HCT116 (cell line): ENCODE results near the gene RTN4RL2. TPM values are rescaled to one million over a fixed set of nuclear protein-coding genes. Genes with fewer than 3 reads are reported as not detected.

Source experiments
- ATAC-seq: fragments of 200-7000 bp; cut with Tn5 transposase; 2 replicates; pipeline ENCODE4 v1.9.1; 2020; ENCODE audit warnings: mild to moderate bottlenecking, moderate library complexity
- BruUV-seq: library from RNA; stranded (reverse); fragments of 400-500 nt; replicated peaks from 2 replicates; lab custom pipeline; 2021; lab: Mats Ljungman, UMichigan
- CTCF ChIA-PET: fragments of 300-600 bp; sonication (Branson Sonifier 250); formaldehyde crosslinking; loops from one replicate; lab custom pipeline; 2021; ENCODE audit warnings: antibody characterized with exemption; lab: Charles Lee
- POLR2A ChIA-PET: fragments of 300-600, 350-600 bp; sonication (Branson Sonifier 250); formaldehyde crosslinking; loops from one replicate; lab custom pipeline; 2021; ENCODE audit warnings: antibody characterized with exemption; lab: Charles Lee
- RAD21 ChIA-PET, 2 experiments: fragments of 300-600 bp; sonication (Branson Sonifier 250); formaldehyde crosslinking; loops; one replicate each; lab custom pipeline; 2023; ENCODE audit warnings: low total read pairs in 2 of 2; ENCODE audit not compliant: uncharacterized antibody in 2 of 2, unreplicated experiment in 2 of 2, low non-redundant PET in 1 of 2; lab: Charles Lee
- DNase-seq: peaks from one replicate; pipeline ENCODE4 v3.0.0-alpha.2; 2010; ENCODE audit warnings: low read depth, low spot score
- H2AFZ ChIP-seq: fragments of 200-600 bp; shearing (Covaris generic), sonication (generic); 2 replicates; pipeline ENCODE4 v1.6.1; 2017; ENCODE audit warnings: low read depth, mixed run types, mixed read lengths, antibody characterized with exemption, low read length; ENCODE audit not compliant: poor library complexity, severe bottlenecking
- H3K27ac ChIP-seq: 2 replicates; pipeline ENCODE4 v1.5.1; 2012; ENCODE audit warnings: low read depth, low read length
- H3K27me3 ChIP-seq: fragments of 200-600 bp; sonication (generic); 2 replicates; pipeline ENCODE4 v1.6.1; 2016; ENCODE audit warnings: mixed run types, low read length, mixed read lengths; ENCODE audit not compliant: insufficient read depth
- H3K36me3 ChIP-seq, 2 experiments: fragments of 200-500 bp in 1 of 2; fragments of 200-600 bp in 1 of 2; sonication (Bioruptor generic) in 1 of 2; sonication (generic) in 1 of 2; 2 replicates each; pipeline versions ENCODE4 v1.5.1 to v1.6.1; 2014 to 2016; ENCODE audit warnings: low read length in 2 of 2, inconsistent platforms in 1 of 2, mixed read lengths in 1 of 2, mixed run types in 1 of 2; ENCODE audit not compliant: insufficient read depth in 2 of 2, control insufficient read depth in 1 of 2
- H3K4me1 ChIP-seq, 2 experiments: fragments of 200-600 bp in 1 of 2; sonication (generic) in 1 of 2; 2 replicates each; pipeline versions ENCODE4 v1.5.1 to v1.6.1; 2012 to 2017; ENCODE audit warnings: low read length in 2 of 2, inconsistent platforms in 1 of 2, mild to moderate bottlenecking in 1 of 2, mixed read lengths in 1 of 2, mixed run types in 1 of 2, moderate library complexity in 1 of 2; ENCODE audit not compliant: insufficient read depth in 2 of 2, control insufficient read depth in 1 of 2
- H3K4me2 ChIP-seq: fragments of 200-600 bp; sonication (generic); 2 replicates; pipeline ENCODE4 v1.6.1; 2017; ENCODE audit warnings: mixed run types, low read length, mixed read lengths
- H3K4me3 ChIP-seq, 2 experiments: fragments of 200-600 bp in 1 of 2; sonication (generic) in 1 of 2; replicated peaks in 1 of 2; 2 replicates each; pipeline ENCODE4 v1.5.1; 2011 to 2016; ENCODE audit warnings: low read length in 2 of 2, control low read depth in 1 of 2, low read depth in 1 of 2, mild to moderate bottlenecking in 1 of 2, mixed read lengths in 1 of 2, mixed run types in 1 of 2
- H3K79me2 ChIP-seq: fragments of 200-600 bp; sonication (generic); 2 replicates; pipeline ENCODE4 v1.6.1; 2017; ENCODE audit warnings: mild to moderate bottlenecking, mixed run types, low read length, moderate library complexity, mixed read lengths; ENCODE audit not compliant: insufficient read depth
- H3K9ac ChIP-seq: fragments of 200-600 bp; sonication (generic); 2 replicates; pipeline ENCODE4 v1.6.1; 2016; ENCODE audit warnings: low read length, mixed read lengths
- H3K9me2 ChIP-seq: fragments of 200-600 bp; sonication (generic), shearing (Covaris generic); 2 replicates; pipeline ENCODE4 v1.6.1; 2017; ENCODE audit warnings: mixed run types, mild to moderate bottlenecking, moderate library complexity; ENCODE audit not compliant: insufficient read depth
- H3K9me3 ChIP-seq, 2 experiments: fragments of 200-500 bp in 1 of 2; fragments of 200-600 bp in 1 of 2; sonication (Bioruptor generic) in 1 of 2; sonication (generic) in 1 of 2; 2 replicates each; pipeline ENCODE4 v1.6.1; 2014 to 2017; ENCODE audit warnings: low read length in 2 of 2, mixed read lengths in 2 of 2, inconsistent platforms in 1 of 2, low read depth in 1 of 2, mild to moderate bottlenecking in 1 of 2, mixed run types in 1 of 2, moderate library complexity in 1 of 2; ENCODE audit not compliant: control insufficient read depth in 1 of 2, insufficient read depth in 1 of 2
- H4K20me1 ChIP-seq: fragments of 200-600 bp; sonication (generic), shearing (Covaris generic); 2 replicates; pipeline ENCODE4 v1.6.1; 2017; ENCODE audit warnings: mixed run types, mild to moderate bottlenecking, moderate library complexity; ENCODE audit not compliant: insufficient read depth
- EGR1 ChIP-seq: IDR thresholded peaks from 2 replicates; pipeline ENCODE4 v1.6.1; 2012; ENCODE audit warnings: low read depth
- ELF1 ChIP-seq: IDR thresholded peaks from 2 replicates; pipeline ENCODE4 v1.6.1; 2012; ENCODE audit warnings: low read depth, borderline replicate concordance
- EZH2phosphoT487 ChIP-seq: fragments of 200-600 bp; IDR thresholded peaks from 2 replicates; pipeline ENCODE4 v1.6.1; 2018; ENCODE audit warnings: antibody characterized with exemption, borderline replicate concordance
- RAD21 ChIP-seq: IDR thresholded peaks from 2 replicates; pipeline ENCODE4 v1.6.1; 2012; ENCODE audit warnings: low read depth, mild to moderate bottlenecking
- SIN3A ChIP-seq: IDR thresholded peaks from 2 replicates; pipeline ENCODE4 v1.6.1; 2012; ENCODE audit warnings: low read depth
- TCF7L2 ChIP-seq: IDR thresholded peaks from 2 replicates; pipeline ENCODE4 v1.7.0; 2011; ENCODE audit warnings: borderline replicate concordance, inconsistent platforms; ENCODE audit not compliant: insufficient read depth, insufficient read length; ENCODE audit errors: extremely low read depth
- ZNF274 ChIP-seq: fragments of 200-500 bp; sonication (Bioruptor generic); IDR thresholded peaks from 2 replicates; pipeline ENCODE4 v1.6.1; 2014; ENCODE audit warnings: mild to moderate bottlenecking, low read depth, low read length, inconsistent platforms
- intact Hi-C: fragments of 100-400 bp; cut with micrococcal nuclease; formaldehyde crosslinking; loops from 2 replicates; pipeline ENCODE4 v1.10.0; 2022
- total RNA-seq: library from RNA; stranded (reverse); gene quantifications from one replicate; pipeline ENCODE4 v1.2.1, GENCODE V29; 2021; ENCODE audit not compliant: unreplicated experiment
- TF ChIP-seq, protein P1 (sequence below): IDR thresholded peaks from 2 replicates; pipeline ENCODE4 v1.6.1; 2012
- TF ChIP-seq, protein P2 (sequence below): IDR thresholded peaks from 2 replicates; pipeline ENCODE4 v1.6.1; 2012; ENCODE audit warnings: low read depth
- TF ChIP-seq, protein P3 (sequence below), 3 experiments: fragments of 200-600 bp in 1 of 3; sonication (generic) in 1 of 3; IDR thresholded peaks in 2 of 3; conservative IDR thresholded peaks in 1 of 3; 2 replicates each; pipeline ENCODE4 v1.5.1; 2012 to 2017; ENCODE audit warnings: low read depth in 2 of 3, low read length in 2 of 3, antibody characterized with exemption in 1 of 3, borderline replicate concordance in 1 of 3, control low read depth in 1 of 3, mild to moderate bottlenecking in 1 of 3, mixed read lengths in 1 of 3, mixed run types in 1 of 3, moderate library complexity in 1 of 3; ENCODE audit not compliant: insufficient read depth in 1 of 3

The RTN4RL2 gene
- total RNA-seq, 1 experiment from 2014 or later, result 24.0 TPM

DNA sequence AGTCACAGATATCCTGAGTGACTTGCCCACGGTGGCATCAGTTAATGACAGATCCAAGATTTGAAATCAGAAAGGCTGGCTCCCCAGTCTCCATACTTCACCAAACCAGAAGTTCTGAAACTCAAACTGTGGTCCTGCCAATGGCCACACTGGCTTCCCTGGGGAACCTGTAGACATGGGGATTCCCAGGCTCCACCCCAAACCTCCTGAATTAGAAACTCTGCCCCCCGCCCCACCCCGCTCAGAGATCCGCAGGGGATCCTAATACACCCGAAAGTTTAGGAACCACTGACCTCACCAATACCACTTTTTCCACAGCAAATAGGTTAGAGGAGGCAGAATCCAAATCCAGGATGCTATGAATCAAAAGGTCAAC lies 15.3 kb downstream of the RTN4RL2 start:
- ChIA-PET POLR2A (no interaction called here), RAD21 (no interaction called here), CTCF (no interaction called here)
- no peak overlapping the region for H2AFZ ChIP-seq
- H3K27ac ChIP-seq, result no peak overlapping the region
- no peaks in the 10 kb centered on the region for H4K20me1 ChIP-seq
- TF ChIP-seq ELF1 (no peak), SIN3A (no peak), EGR1 (no peak), ZNF274 (no peak), EZH2phosphoT487 (no peak), RAD21 (no peak), TCF7L2 (no peak)
- TF ChIP-seq, protein P1, sequence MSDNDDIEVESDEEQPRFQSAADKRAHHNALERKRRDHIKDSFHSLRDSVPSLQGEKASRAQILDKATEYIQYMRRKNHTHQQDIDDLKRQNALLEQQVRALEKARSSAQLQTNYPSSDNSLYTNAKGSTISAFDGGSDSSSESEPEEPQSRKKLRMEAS, result no peak
- TF ChIP-seq, protein P2, sequence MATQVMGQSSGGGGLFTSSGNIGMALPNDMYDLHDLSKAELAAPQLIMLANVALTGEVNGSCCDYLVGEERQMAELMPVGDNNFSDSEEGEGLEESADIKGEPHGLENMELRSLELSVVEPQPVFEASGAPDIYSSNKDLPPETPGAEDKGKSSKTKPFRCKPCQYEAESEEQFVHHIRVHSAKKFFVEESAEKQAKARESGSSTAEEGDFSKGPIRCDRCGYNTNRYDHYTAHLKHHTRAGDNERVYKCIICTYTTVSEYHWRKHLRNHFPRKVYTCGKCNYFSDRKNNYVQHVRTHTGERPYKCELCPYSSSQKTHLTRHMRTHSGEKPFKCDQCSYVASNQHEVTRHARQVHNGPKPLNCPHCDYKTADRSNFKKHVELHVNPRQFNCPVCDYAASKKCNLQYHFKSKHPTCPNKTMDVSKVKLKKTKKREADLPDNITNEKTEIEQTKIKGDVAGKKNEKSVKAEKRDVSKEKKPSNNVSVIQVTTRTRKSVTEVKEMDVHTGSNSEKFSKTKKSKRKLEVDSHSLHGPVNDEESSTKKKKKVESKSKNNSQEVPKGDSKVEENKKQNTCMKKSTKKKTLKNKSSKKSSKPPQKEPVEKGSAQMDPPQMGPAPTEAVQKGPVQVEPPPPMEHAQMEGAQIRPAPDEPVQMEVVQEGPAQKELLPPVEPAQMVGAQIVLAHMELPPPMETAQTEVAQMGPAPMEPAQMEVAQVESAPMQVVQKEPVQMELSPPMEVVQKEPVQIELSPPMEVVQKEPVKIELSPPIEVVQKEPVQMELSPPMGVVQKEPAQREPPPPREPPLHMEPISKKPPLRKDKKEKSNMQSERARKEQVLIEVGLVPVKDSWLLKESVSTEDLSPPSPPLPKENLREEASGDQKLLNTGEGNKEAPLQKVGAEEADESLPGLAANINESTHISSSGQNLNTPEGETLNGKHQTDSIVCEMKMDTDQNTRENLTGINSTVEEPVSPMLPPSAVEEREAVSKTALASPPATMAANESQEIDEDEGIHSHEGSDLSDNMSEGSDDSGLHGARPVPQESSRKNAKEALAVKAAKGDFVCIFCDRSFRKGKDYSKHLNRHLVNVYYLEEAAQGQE, result no peak
- TF ChIP-seq, protein P3, sequence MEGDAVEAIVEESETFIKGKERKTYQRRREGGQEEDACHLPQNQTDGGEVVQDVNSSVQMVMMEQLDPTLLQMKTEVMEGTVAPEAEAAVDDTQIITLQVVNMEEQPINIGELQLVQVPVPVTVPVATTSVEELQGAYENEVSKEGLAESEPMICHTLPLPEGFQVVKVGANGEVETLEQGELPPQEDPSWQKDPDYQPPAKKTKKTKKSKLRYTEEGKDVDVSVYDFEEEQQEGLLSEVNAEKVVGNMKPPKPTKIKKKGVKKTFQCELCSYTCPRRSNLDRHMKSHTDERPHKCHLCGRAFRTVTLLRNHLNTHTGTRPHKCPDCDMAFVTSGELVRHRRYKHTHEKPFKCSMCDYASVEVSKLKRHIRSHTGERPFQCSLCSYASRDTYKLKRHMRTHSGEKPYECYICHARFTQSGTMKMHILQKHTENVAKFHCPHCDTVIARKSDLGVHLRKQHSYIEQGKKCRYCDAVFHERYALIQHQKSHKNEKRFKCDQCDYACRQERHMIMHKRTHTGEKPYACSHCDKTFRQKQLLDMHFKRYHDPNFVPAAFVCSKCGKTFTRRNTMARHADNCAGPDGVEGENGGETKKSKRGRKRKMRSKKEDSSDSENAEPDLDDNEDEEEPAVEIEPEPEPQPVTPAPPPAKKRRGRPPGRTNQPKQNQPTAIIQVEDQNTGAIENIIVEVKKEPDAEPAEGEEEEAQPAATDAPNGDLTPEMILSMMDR (IDR thresholded peaks at IDR 0.05 in 2 of 3, conservative IDR thresholded peaks at IDR 0.05 in 1 of 3; ENCODE audit: borderline replicate concordance in 1 of 3, insufficient read depth in 1 of 3, low read depth in 2 of 3, low read length in 2 of 3), result no peak
- H3K4me1 ChIP-seq, result no peaks in the 10 kb centered on the region
- no peak overlapping the region for H3K4me2 ChIP-seq
- no peaks in the 10 kb centered on the region for H3K9me2 ChIP-seq
- H3K27me3 ChIP-seq, result no peaks in the 10 kb centered on the region
- no peaks in the 10 kb centered on the region; a peak in 1 of 4 replicates for H3K36me3 ChIP-seq
- DNase-seq, result no peak
- H3K9ac ChIP-seq, result no peak overlapping the region
- no peak for ATAC-seq
- no TSS peak for BruUV-seq
- no peaks in the 10 kb centered on the region for H3K79me2 ChIP-seq
- intact Hi-C loops, result no loop called here
- no peak overlapping the region for H3K4me3 ChIP-seq
- no peaks in the 10 kb centered on the region for H3K9me3 ChIP-seq
